HG03064 (cell line): Measurements from ENCODE around the gene DNM3.

Experiments used
- ATAC-seq: cut with Tn5 transposase; IDR thresholded peaks from one replicate; pipeline ENCODE4 v1.9.1; 2021; ENCODE audit warnings: low read depth; ENCODE audit not compliant: unreplicated experiment

DNM3 gene

GRCh38 chr1:171916315-171916771, 75.0 kb downstream of the DNM3 start:
- ATAC-seq = no peak

GRCh38 chr1:171917331-171917730, 76.0 kb downstream of the DNM3 start:
- ATAC-seq = no peak

- no peak for ATAC-seq
These were observed 78.9 kb downstream of the DNM3 start for GRCh38 chr1:171919891-171920887.

- no peak for ATAC-seq
These were observed 81.7 kb downstream of the DNM3 start for GRCh38 chr1:171922999-171923398.

- ATAC-seq = no peak
These were observed 87.8 kb downstream of the DNM3 start for GRCh38 chr1:171929121-171929520.

GRCh38 chr1:171931752-171932151, 90.5 kb downstream of the DNM3 start:
- no peak for ATAC-seq

- no peak for ATAC-seq
These were observed 93.4 kb downstream of the DNM3 start for GRCh38 chr1:171934664-171935063.

GRCh38 chr1:171935086-171935485, 93.8 kb downstream of the DNM3 start:
- ATAC-seq = no peak

GRCh38 chr1:171935664-171936063, 94.4 kb downstream of the DNM3 start:
- ATAC-seq = no peak

GRCh38 chr1:171937938-171938337, 96.6 kb downstream of the DNM3 start:
- ATAC-seq = no peak

GRCh38 chr1:171939740-171940139, 98.4 kb downstream of the DNM3 start:
- no peak for ATAC-seq

- ATAC-seq = no peak
These were observed 99.1 kb downstream of the DNM3 start for GRCh38 chr1:171940368-171940767.

GRCh38 chr1:171941920-171942319, 100.6 kb downstream of the DNM3 start:
- ATAC-seq = no peak

- no peak for ATAC-seq
These were observed 102.8 kb downstream of the DNM3 start for GRCh38 chr1:171943973-171944561.

GRCh38 chr1:171948511-171948910, 107.2 kb downstream of the DNM3 start:
- no peak for ATAC-seq

GRCh38 chr1:171949316-171949715, 108.0 kb downstream of the DNM3 start:
- no peak for ATAC-seq

GRCh38 chr1:171953835-171954234, 112.5 kb downstream of the DNM3 start:
- ATAC-seq = no peak

GRCh38 chr1:171954361-171954760, 113.1 kb downstream of the DNM3 start:
- no peak for ATAC-seq

- ATAC-seq = no peak
These were observed 120.6 kb downstream of the DNM3 start for GRCh38 chr1:171961861-171962260.

- no peak for ATAC-seq
These were observed 122.5 kb downstream of the DNM3 start for GRCh38 chr1:171963762-171964161.

- ATAC-seq = no peak
These were observed 124.5 kb downstream of the DNM3 start for GRCh38 chr1:171965777-171966176.
